NCI-H526 (cell line): ENCODE results near the gene RBFOX2.
A peak's percentile ranks its signal among the peaks of the same experiment; 100 is the strongest.
"Not testable (repeated sequence)": the region's sequence is repeated elsewhere in the genome, so short reads cannot be mapped to it uniquely, and the experiment has no call there.

Source experiments
- DNase-seq, 2 experiments: peaks; one replicate each; lab custom pipeline; 2025; lab: John Stamatoyannopoulos, UW

Gene RBFOX2

DNA sequence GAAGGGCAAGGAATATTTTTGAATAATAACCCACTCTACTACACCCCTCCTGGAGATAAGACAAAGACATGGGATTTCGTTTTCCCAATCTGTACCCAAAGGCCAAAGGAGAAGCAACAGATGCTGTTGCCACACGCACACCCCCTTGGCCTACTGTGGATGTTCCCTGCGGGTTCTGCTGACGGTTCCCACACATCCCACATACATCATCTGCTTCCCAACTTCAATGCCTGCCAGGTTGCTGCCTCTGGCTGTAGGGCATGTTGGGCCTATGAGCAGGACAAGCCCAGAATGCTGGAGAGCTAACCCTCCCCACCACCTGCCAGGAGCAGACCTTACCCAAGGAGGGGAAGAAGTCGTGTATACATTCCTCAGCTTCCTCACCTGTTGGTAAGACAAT is 13.6 kb upstream of the RBFOX2 start:
- no peak for DNase-seq

DNA sequence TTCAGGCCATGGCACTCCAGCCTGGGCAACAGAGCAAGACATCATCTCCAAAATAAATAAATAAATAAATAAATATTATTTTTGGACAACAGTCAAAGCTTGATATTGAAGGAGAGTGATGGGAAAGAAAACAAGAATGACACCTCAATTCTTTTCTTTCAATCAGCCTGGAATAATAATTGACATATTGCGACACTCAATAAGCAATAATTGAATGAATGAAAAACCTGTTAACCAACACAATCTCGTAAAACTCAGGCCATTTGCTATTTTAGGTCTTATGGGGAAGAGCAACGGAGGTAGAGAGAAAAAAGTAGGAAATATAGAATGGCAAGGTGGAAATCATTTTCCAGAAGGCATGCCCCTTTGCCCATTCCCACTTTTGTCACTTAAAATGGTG is 10.5 kb upstream of the RBFOX2 start:
- no peak for DNase-seq

DNA sequence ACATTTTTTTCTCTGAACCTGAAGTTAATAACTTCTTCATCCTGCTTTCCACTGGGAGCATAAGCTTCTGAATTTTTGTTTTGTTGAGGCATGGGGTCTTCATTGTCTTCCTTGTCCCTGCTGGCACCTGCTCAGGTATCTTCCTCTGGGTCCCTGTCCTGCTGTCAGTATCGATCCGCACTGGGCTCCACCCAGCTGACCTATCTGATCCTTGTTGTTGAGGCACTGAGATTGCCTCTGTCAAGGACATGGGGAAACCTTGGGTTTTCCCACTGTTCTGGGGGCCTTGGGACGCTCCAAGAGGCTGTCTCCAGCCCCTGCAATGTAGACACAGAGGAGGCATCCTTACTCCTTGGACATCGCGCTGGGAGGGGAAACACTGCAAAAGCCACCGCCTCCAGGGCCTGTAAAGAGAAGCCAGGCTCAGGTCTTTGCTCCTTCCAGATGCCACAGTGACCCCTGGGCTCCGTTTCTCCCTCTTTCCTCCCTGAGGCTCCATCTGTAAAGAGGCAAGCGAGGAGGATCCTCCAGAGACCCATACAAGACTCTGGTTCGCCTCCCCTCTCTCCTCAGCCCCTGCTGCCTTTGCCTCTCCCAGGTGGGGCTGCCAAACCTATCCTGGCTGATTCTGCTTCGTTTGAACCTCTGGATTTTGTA is 8.6 kb upstream of the RBFOX2 start:
- no peak for DNase-seq

DNA sequence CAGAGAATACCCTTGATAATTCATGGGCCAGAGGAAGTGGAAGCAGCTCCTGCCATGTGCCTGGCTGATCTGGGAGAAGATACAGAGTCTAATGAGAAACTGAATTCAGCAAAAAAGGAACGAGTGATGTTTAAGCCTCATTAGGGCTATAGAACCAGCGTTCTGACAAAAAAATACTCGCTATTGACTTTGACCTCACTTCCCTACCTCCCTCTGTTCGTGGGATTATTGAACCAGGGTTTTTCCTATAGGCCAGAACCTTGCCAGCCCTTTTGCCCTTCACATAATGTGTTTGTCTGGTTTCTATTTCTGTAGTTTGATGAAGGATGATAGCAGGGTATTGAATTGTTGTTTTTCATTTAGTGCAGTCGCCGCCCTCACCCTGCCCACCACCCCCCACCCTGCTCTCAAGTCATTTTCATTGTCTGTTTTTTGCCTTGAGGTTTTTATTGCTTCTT is 7.6 kb upstream of the RBFOX2 start:
- peak; percentile 63 for DNase-seq

- DNase-seq, result no peak
These were observed 4.0 kb upstream of the RBFOX2 start for GRCh38 chr22:36032611-36033010.

- DNase-seq, result no peak
These were observed 757 bp upstream of the RBFOX2 start for GRCh38 chr22:36029406-36029755.

DNA sequence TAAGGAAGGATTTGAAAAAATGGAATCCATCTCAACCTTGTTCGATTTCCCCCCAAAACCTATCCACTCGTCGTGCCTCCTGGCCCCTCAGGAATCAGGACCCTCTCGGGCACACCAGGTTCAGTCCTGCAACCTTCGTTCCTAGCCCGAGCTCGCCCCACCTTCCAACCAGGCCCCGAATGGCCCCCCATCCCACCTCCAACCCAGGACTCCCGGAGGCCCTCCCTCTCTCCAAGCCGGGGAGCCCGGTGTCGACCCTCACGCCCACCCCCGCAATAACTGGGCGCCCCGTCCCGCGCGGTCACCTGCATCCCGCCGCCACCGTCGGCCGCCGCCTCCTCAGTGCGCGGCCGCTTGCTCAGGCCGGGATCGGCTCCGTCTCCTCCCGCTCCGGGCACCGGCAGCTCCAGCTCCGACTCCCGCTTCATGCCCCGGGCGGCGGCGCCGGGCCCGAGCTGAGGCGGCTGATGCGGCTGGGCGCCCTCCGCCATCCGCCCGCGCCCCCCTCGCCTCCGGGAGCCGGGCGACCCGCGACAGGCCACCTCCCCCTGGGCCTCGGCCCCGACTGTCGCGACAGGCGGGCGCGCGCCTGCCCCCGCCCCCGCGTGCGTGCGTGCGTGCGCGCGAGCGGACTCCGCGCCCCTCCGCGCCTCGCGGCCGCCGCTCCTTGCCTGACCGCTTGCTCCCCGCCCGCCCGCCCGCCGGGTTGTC is 534 bp downstream of the RBFOX2 start:
- peak in 1 of 2 experiments; percentile 75 for DNase-seq

DNA sequence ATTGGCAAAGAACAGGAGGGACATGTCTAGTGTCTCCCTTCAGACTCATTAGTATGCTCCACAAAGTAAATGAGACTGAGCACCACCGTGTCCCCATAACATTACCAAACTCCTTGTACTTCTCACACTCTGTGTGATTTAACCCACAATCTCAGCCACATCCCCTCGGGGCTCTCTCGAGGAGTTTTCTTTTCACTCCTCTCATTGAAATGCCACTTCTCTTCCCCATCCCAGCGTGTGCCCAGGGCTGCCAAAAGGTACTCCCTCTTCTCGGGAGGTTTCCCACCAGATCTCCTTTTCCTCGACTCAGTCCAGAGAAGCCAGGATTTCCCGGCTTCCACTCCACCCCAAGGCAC is 1.1 kb downstream of the RBFOX2 start:
- no peak for DNase-seq

DNA sequence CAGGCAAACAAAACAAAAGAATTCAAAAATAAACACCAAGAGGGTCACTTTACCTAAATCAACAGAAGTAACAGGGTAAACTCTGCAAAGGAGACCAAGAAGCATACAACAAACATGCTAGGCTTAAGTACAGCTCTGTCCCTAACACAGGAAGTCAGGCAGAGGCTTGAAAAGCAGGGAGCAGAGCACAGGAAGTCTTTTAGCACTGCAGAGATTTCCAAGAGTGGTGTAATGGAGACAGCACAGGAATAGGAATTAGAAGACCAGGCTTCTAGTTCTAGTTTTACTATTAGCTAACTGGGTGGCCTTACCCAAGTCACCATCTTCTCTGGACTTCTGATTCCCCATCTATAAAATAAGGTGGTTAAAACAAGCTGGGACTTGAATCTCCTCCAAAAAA is 1.9 kb downstream of the RBFOX2 start:
- DNase-seq, result no peak

- no peak for DNase-seq
These were observed 5.9 kb downstream of the RBFOX2 start for GRCh38 chr22:36022697-36023096.

DNA sequence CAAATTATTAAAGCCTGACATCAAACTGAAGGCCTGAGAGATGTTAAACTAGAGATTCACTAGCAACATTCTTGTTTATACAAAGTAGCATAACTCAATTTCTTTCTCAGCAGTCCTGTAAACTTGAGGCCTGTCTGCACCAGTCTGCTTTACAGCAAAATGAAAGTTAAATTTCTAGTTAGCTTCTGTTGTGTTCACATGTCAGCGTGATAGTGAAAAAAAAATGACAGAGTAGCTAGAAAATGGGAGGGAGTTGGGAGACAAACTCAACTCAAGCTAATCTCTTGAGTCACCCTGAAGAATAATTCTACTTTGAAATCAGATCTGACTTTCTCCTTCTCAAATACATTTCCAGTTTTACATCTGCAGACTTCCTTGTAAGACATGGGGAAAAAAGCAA is 6.5 kb downstream of the RBFOX2 start:
- no peak for DNase-seq

DNA sequence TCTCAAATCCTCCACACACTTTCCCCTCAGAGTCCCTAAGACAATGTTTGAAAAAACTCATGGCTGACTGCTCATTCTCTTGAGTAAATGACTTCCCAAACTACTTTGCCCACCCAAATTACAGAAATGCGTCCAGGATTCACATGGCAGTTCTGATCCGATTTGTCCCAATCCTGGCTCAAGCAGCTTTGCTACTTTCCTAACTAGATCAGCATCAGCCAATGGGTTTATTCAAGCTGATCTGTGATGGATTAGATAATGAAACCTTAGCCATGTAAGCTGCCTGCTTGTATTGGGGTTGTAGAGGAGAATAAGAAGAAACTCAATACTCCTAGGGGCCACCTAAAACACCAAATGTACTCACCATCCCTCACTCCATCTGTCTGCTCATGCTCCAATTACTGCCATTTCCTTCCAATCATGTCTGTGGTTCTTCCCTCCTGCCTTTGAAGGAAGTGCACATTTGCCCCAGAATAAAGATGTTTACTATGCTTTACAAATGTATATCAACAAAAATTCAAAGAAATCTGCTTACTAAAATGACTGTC is 6.9 kb downstream of the RBFOX2 start:
- no peak for DNase-seq

GRCh38 chr22:36020865-36021264 is 7.8 kb downstream of the RBFOX2 start:
- not testable (repeated sequence) for DNase-seq

DNA sequence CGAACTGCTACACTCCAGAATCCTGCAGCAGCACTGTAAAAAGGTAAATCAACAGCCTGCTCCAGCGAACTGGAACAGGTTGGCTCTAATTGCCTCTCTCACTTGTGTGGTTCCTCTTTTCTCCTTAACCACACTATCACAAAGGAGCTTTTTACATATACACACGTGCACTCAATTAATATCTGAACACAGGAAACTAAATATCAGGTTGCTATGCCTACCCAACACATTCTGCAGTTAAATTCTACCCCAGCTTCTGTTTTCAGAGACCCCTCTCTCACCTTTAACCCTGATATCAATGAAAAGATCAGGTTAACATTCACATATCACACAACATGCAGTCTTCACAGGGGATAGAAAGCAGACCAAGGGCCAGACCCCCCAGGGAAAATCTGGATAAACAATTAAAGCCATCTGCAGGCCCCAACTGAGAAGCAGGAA is 11.0 kb downstream of the RBFOX2 start:
- peak; percentile 40 to 78 for DNase-seq

DNA sequence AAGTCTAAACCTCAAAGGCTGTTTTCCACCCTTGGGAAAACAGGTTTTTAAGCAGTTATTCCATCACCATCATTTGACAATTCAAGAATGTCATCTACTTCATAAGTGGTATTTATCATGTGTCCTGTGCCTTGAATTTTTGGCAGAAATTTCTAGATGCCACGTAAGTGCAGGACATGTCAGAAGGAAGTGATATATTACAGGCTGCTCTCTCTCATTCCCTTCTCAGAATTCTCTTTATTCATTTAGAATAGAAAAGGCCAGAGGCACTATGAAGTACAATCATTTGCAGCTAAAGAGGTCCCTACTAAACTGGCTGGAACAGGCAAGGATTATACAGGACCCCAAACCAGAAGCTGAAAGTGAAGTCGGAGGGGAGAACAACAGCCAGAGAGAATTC is 11.9 kb downstream of the RBFOX2 start:
- no peak for DNase-seq

GRCh38 chr22:36015811-36016529 is 12.7 kb downstream of the RBFOX2 start:
- DNase-seq, result no peak

GRCh38 chr22:36015155-36015810 is 13.3 kb downstream of the RBFOX2 start:
- no peak for DNase-seq

- no peak for DNase-seq
These were observed 14.0 kb downstream of the RBFOX2 start for GRCh38 chr22:36014546-36015074.

DNA sequence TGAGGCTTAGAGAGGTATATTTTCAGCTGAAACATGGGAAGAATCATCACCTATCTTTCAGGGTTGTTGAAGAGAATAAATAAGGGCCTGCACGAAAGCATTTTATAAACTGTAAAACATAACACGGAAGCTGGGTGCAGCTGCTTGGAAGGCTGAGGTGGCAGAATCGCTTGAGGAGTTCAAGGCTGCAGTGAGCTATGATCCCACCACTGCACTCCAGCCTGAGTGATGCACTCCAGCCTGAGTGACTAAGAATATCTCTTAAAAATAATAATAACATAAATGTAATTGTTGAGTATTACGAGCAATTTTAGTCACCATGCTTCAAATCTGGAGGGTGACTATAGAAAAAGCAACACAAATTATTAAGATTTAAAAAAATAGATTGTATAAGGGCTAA is 16.3 kb downstream of the RBFOX2 start:
- DNase-seq, result no peak

- DNase-seq, result no peak
These were observed 17.7 kb downstream of the RBFOX2 start for GRCh38 chr22:36010882-36011281.

DNA sequence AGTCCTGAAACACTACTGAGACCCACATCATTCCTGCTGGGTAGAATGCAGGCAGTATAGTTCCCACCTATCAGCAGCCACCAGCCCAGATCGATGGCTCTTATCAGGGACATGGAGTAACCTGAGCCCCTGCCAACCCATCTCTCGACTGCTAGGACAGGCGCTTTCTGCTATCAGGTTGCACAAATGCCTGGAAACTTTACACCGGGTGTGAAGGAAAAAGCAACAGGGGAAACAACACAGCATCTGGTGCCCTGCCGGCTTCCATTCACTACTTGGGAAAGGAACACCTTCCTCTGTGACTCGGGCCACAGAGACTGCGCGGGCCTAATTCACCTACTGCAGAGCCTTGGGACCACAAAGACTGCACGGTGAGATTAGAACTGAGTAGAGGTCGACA is 18.5 kb downstream of the RBFOX2 start:
- peak; percentile 67 to 77 for DNase-seq

DNA sequence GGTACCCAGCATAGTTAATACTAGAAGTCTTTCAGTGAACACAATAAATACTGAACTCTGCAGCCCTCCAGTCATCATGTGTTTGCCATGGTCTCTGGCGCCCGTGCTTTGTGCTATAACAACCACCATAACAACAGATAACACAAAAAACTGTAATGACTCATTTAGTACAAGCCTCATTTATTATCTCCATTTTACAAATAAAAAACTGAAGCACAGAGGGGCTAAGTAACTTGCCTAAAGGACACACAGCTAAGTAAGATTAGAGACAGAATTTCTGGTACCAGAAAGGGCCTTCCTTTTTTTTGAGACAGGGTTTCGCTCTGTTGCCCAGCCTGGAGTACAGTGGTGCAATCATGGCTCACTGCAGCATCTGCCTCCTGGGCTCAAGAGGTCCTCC is 19.5 kb downstream of the RBFOX2 start:
- no peak for DNase-seq
